Measurements from ENCODE around the gene MS4A10.

DNA sequence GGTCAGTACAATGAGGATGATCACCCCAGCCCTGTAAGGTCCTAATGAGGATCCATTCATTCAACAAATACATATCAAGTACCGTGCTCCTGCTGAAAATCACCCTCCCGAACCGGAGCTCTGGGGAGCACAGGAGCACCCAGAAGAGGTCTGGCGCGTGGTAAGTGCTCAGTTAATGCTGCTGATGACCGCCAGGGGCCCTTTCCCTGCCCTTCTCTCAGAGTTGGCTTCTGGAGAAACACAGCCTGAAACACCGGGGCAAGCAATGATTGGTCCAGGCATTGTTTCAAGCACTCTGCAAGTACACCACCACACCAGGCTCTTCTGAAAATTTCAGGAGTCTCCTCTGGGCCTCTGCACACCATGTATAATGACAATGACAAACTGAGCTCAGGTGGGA, 53.0 kb downstream of the MS4A10 start:
- TF ChIP-seq, protein P1, sequence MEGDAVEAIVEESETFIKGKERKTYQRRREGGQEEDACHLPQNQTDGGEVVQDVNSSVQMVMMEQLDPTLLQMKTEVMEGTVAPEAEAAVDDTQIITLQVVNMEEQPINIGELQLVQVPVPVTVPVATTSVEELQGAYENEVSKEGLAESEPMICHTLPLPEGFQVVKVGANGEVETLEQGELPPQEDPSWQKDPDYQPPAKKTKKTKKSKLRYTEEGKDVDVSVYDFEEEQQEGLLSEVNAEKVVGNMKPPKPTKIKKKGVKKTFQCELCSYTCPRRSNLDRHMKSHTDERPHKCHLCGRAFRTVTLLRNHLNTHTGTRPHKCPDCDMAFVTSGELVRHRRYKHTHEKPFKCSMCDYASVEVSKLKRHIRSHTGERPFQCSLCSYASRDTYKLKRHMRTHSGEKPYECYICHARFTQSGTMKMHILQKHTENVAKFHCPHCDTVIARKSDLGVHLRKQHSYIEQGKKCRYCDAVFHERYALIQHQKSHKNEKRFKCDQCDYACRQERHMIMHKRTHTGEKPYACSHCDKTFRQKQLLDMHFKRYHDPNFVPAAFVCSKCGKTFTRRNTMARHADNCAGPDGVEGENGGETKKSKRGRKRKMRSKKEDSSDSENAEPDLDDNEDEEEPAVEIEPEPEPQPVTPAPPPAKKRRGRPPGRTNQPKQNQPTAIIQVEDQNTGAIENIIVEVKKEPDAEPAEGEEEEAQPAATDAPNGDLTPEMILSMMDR (conservative IDR thresholded peaks at IDR 0.05; ENCODE audit: low read depth, low read length), result no peak
- TF ChIP-seq EZH2 (IDR thresholded peaks at IDR 0.05; ENCODE audit: low read length, unreplicated experiment), result no peak
- TF ChIP-seq EZH2phosphoT487 (IDR thresholded peaks at IDR 0.05; ENCODE audit: borderline replicate concordance, low read length), result no peak

All from PC-3 (cell line).